Ovary (tissue), 9 donors: Measurements from ENCODE around the gene SLC9A7. TPM values are rescaled to one million over a fixed set of nuclear protein-coding genes. Genes with fewer than 3 reads are reported as not detected.
"Not testable (repeated sequence)": the region's sequence is repeated elsewhere in the genome, so short reads cannot be mapped to it uniquely, and the experiment has no call there.

Experiments
- DNase-seq, 5 donors: peaks; one replicate each; pipeline ENCODE4 v3.0.0-alpha.2; 2019 to 2020
- H3K27ac ChIP-seq, 2 donors: fragments of 200-600 bp; one replicate each; pipeline versions ENCODE4 v1.5.1 to v1.8.0; 2019 to 2022
- H3K27me3 ChIP-seq: fragments of 200-600 bp; one replicate; pipeline ENCODE4 v1.8.0; 2022
- H3K36me3 ChIP-seq: fragments of 200-600 bp; sonication (generic); one replicate; pipeline ENCODE4 v1.5.1; 2019
- H3K4me1 ChIP-seq: one replicate; pipeline ENCODE4 v1.8.1; 2013; ENCODE audit warnings: mild to moderate bottlenecking, moderate library complexity; ENCODE audit not compliant: insufficient read depth
- H3K4me3 ChIP-seq: fragments of 200-600 bp; sonication (generic); one replicate; pipeline ENCODE4 v1.5.1; 2017
- H3K9me3 ChIP-seq, 2 donors: fragments of 200-600 bp in 1 of 2; sonication (generic) in 1 of 2; one replicate each; pipeline versions ENCODE4 v1.5.1 to v1.8.1; 2013 to 2019; ENCODE audit warnings: mild to moderate bottlenecking in 1 of 2, moderate library complexity in 1 of 2
- EP300 ChIP-seq: sonication (generic); formaldehyde crosslinking; IDR thresholded peaks from one replicate; pipeline ENCODE4 v1.6.1; 2017; ENCODE audit warnings: antibody characterized with exemption
- POLR2A ChIP-seq: fragments of 450-650 bp; IDR thresholded peaks from one replicate; pipeline ENCODE4 v1.6.1; 2017; ENCODE audit warnings: antibody characterized with exemption, mild to moderate bottlenecking, moderate library complexity
- WGBS, 3 donors: extraction: QIAGEN DNeasy Blood & Tissue Kit in 1 of 3; methylation state at CpG; one replicate each; pipeline versions ENCODE4 v1.1.5 to v1.1.7; 2013 to 2017; 5-methylcytosine and 5-hydroxymethylcytosine counted together
- intact Hi-C, 4 donors: fragments of 100-400 bp; cut with DNase I; formaldehyde crosslinking; loops; one replicate each; pipeline versions ENCODE4 v1.11.0 to v1.15.1; 2022 to 2023
- polyA plus RNA-seq, 2 donors: library from polyadenylated mRNA; stranded (reverse); fragments of 200-250 nt in 1 of 2; fragments of 350-450 nt in 1 of 2; fragmentation: Illumina TruSeq in 1 of 2; extraction: RNeasy Lipid Tissue Mini Kit (QIAGEN cat#74804) in 1 of 2; gene quantifications; one replicate each; pipeline ENCODE4 v1.2.3, GENCODE V29; 2013 to 2014
- total RNA-seq, 7 donors: library from RNA; depleted of rRNA in 2 of 7; stranded (reverse); fragments of >200 nt in 2 of 7; fragmentation: NEBNext Ultra II Directional in 3 of 7; extraction: Animal tissue kit (Norgen Biotek cat#: 25700) in 3 of 7; gene quantifications; one replicate each; pipeline versions ENCODE4 v1.1.0 to v1.2.4, GENCODE V29; 2016 to 2023
- TF ChIP-seq, protein P1 (sequence below), 3 donors: fragments of 450-650 bp in 2 of 3; fragments of 200-600 bp in 1 of 3; IDR thresholded peaks; one replicate each; pipeline versions ENCODE4 v1.5.1 to v1.8.0; 2016 to 2022; ENCODE audit warnings: antibody characterized with exemption in 3 of 3, mild to moderate bottlenecking in 1 of 3
- donor health status: DM: no; HTN: no; CAD: no; lungs with moderate emphysema.
- donor health status: DM: no; HTN: no; CAD: no.
- donor health status: Bipolar disorder and iron deficiency.
- donor health status: DM: yes; HTN: yes; CAD: no.
- donor health status: DM: no; HTN: no; CAD: no.
- donor health status: DM: yes; HTN: yes; CAD: no.

SLC9A7 gene
- total and polyA plus RNA-seq, 9 donors, result 2.2 to 22.3 (median 9.1) TPM

DNA sequence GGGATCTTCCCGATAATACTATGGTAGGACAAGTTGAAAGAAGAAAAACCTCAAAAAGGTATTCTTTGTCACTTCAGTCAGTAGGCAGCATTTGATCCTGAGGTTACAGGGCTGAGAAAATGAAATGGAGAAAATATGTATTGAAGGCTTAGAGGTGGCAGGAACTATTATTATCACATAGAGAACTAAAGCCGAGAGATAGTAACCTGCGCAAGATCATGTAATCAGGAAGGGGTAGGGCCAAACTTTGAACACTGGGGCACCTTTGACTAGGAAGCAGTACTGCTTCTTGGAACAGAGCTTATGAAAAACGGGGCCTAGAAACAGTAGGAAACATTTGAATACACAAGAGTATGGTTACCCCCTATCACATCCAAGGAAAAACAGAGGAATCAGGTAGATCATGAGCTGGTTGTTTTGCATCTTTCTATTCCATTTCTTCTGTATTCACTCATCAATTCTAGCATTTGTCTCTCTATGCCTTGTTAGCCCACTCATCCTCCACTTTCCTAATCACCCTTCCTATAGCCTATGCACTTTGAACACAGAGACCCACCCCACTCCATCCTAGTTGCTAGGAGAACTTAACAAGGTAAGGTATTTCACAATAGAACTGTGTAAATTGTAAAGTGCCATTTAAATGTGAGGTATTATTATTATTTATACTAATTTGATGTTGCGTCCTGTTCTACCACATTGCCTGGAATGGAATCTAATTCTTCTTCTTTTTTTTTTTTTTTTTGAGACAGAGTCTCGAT, 34.6 kb upstream of the SLC9A7 start:
- Histone ChIP-seq H3K36me3 (no peaks in the 10 kb centered on the region), H3K4me1 (peaks cover 3% of the 10 kb centered on the region), H3K9me3 (no peaks in the 10 kb centered on the region), H3K27me3 (no peaks in the 10 kb centered on the region), H3K27ac (no peak overlapping the region), H3K4me3 (no peak overlapping the region)
- TF ChIP-seq POLR2A (no peak), EP300 (no peak)
- TF ChIP-seq, protein P1, sequence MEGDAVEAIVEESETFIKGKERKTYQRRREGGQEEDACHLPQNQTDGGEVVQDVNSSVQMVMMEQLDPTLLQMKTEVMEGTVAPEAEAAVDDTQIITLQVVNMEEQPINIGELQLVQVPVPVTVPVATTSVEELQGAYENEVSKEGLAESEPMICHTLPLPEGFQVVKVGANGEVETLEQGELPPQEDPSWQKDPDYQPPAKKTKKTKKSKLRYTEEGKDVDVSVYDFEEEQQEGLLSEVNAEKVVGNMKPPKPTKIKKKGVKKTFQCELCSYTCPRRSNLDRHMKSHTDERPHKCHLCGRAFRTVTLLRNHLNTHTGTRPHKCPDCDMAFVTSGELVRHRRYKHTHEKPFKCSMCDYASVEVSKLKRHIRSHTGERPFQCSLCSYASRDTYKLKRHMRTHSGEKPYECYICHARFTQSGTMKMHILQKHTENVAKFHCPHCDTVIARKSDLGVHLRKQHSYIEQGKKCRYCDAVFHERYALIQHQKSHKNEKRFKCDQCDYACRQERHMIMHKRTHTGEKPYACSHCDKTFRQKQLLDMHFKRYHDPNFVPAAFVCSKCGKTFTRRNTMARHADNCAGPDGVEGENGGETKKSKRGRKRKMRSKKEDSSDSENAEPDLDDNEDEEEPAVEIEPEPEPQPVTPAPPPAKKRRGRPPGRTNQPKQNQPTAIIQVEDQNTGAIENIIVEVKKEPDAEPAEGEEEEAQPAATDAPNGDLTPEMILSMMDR (IDR thresholded peaks at IDR 0.05), result no peak
- 77 to 83% (median 78%) methylated on average over 6 of the region's 6 CpGs for WGBS, 3 donors
- no peak for DNase-seq
- intact Hi-C loops, result no loop called here

DNA sequence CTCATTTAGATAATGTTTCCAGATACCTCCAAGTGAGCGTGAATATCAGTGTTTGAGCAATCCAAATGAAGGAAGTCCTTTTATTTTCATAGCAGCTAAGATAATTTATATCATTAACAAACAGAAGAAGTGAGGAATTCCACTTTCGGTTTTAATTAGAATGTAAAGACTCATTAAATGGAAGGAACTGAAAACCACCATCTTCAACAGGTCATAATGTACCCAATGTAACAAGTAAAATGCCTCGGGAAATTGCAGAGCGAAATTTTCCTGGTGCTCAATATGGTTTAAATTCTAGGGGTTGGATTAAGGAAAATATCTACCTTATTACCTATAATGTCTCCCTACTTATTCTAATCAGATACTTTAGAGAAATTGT, 33.9 kb upstream of the SLC9A7 start:
- Histone ChIP-seq H3K9me3 (no peaks in the 10 kb centered on the region), H3K27ac (no peak overlapping the region), H3K4me3 (no peak overlapping the region), H3K36me3 (no peaks in the 10 kb centered on the region), H3K27me3 (no peaks in the 10 kb centered on the region), H3K4me1 (peaks cover 3% of the 10 kb centered on the region)
- no peak for DNase-seq
- intact Hi-C loops, result no loop called here
- 55 to 62% (median 55%) methylated on average over 4 of the region's 4 CpGs for WGBS, 3 donors
- TF ChIP-seq POLR2A (no peak), EP300 (no peak)
- TF ChIP-seq, protein P1 (IDR thresholded peaks at IDR 0.05), result no peak

DNA sequence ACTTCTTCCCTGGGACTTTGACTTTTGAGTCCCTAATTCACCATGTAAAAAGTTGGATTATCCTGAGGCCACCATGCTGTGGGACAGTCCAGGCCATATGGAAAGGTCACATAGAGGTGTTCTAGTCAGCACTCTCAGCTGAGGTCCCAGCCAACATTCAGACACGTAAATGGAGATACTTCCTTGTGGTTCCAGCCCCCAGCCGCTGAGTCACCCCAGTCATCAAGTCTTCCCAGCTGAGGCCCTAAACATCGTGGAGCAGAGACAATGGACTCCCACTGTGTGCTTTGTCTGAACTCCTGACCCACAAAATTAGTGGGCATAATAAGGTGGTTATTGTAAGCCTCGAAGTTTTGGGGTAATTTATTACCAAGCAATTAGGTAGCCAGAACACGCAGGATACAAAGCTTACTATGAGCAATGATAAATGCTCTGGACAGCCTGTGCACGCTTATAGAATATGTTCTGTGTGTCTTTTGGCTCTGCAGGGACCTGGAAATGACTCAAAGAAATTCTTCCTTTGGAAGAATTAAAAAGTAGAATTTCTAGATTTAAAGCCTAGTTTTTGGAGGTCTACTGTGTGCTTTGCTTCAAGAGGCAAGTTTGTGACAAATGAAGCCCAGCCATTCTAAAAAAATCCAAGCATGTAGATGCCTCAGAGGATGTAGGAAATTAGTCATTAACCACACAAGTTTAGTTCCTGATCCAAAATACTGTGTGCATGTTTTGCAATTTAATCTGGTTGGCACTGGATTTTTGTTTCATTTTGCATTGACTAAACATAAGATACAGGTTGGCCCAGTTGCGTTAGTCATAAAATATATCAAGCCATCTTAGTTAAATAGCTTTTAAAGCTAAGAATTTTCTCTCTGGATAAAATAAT, 33.2 kb upstream of the SLC9A7 start:
- TF ChIP-seq, protein P1 (IDR thresholded peaks at IDR 0.05), result no peak
- no peak for TF ChIP-seq POLR2A
- no peak for TF ChIP-seq EP300
- intact Hi-C loops, result no loop called here
- DNase-seq, result no peak
- no peaks in the 10 kb centered on the region for H3K27me3 ChIP-seq
- H3K4me1 ChIP-seq, result peaks cover 3% of the 10 kb centered on the region
- no peak overlapping the region for H3K4me3 ChIP-seq
- WGBS, 3 donors, result 38 to 40% (median 39%) methylated on average over 7 of the region's 7 CpGs
- no peaks in the 10 kb centered on the region for H3K36me3 ChIP-seq
- no peak overlapping the region for H3K27ac ChIP-seq
- H3K9me3 ChIP-seq, result no peaks in the 10 kb centered on the region

DNA sequence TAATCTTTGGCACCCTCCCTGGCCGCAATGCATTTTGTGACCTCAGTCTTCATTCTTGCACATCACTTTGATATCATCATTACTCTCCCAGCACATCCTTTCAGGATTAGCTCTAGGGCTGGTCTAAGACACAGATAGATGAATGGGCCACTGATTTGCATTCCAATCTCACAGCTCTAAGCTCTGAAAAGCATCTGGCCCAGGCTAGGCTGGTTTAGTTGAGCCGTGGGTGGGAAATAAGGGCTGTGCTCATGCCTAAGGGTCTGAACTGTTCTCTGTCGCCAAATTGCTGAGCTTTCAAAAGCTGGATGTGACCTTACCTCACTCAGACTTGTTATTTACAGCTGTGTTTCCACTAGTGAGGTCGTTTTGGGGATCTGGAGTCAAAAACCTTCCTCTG, 30.0 kb upstream of the SLC9A7 start:
- H3K9me3 ChIP-seq, result no peaks in the 10 kb centered on the region
- H3K4me1 ChIP-seq, result peaks cover 3% of the 10 kb centered on the region
- no peak overlapping the region for H3K27ac ChIP-seq
- TF ChIP-seq POLR2A, result no peak
- no peak for TF ChIP-seq EP300
- TF ChIP-seq, protein P1 (IDR thresholded peaks at IDR 0.05), result no peak
- no peaks in the 10 kb centered on the region for H3K27me3 ChIP-seq
- H3K4me3 ChIP-seq, result no peak overlapping the region
- intact Hi-C loops, result no loop called here
- H3K36me3 ChIP-seq, result no peaks in the 10 kb centered on the region
- WGBS, 3 donors, result 40 to 47% (median 43%) methylated on average over 4 of the region's 4 CpGs
- DNase-seq, result no peak

DNA sequence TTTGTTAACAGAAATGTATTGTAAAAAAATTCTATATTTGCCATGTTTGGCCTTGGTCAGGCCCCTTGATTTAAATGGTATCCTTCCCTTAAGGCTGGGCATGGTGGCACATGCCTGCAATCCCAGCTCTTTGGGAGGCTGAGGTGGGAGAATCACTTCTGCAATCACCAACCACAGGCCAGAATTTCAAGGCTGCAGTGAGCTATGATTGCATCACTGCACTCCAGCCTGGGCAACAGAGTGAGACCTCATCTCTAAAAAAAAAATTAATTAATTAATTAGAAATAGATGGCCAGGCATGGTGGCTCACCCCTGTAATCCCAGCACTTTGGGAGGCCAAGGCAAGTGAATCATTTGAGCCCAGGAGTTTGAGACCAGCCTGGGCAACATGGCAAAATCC, 25.5 kb upstream of the SLC9A7 start:
- intact Hi-C loops, H3K4me3 ChIP-seq, H3K9me3 ChIP-seq, H3K36me3 ChIP-seq, H3K4me1 ChIP-seq, H3K27me3 ChIP-seq, DNase-seq, H3K27ac ChIP-seq: not testable (repeated sequence)
